ENCODE results near the gene THBD.
A peak's percentile ranks its signal among the peaks of the same experiment; 100 is the strongest.

Gene THBD

DNA sequence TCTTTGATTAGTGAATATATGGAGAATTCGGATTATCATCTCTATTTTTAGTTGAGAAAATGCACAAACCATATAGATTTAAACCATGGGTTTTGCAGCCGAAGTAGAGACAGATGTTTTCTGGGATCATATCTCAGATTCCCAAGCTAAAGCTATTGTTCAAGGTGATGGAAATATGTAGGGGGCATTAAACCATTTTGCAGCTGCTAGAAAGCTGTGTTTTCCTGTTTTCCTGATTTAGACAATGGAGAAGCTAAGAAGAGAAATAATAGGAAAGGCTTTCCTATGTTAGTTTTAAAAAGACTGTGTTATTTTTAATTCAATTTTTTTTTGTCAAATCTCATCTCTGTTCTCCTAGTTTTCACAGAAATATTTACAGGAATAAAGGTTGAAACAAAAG, 30.5 kb upstream of the THBD start:
- no peak for DNase-seq
- Histone ChIP-seq H3K36me3 (ENCODE audit: control insufficient read depth in 1 of 2, insufficient read depth in 2 of 2, low read length in 2 of 2) (no peaks in the 10 kb centered on the region), H4K12ac (ENCODE audit: low read depth, low read length) (no peak overlapping the region), H3K4me3 (ENCODE audit: low read depth, low read length) (no peak overlapping the region), H3K27ac (ENCODE audit: low read depth, low read length) (no peak overlapping the region), H4K8ac (ENCODE audit: low read depth, low read length) (no peak overlapping the region), H3K9ac (ENCODE audit: low read length) (no peak overlapping the region), H3K4me2 (ENCODE audit: low read length) (no peak overlapping the region), H3K27me3 (ENCODE audit: insufficient read depth, low read length) (no peaks in the 10 kb centered on the region), H2BK5ac (ENCODE audit: low read depth, low read length, poor library complexity) (no peak overlapping the region), H3K79me1 (ENCODE audit: low read length) (no peaks in the 10 kb centered on the region), H4K91ac (ENCODE audit: low read depth, low read length) (no peak overlapping the region), H3K79me2 (ENCODE audit: control insufficient read depth, insufficient read depth, low read length, poor library complexity) (no peaks in the 10 kb centered on the region), H2AK5ac (ENCODE audit: low read length) (no peak overlapping the region), H3K14ac (ENCODE audit: low read length) (no peak overlapping the region), H2BK120ac (ENCODE audit: insufficient read depth, low read length, poor library complexity) (no peak overlapping the region), H3K4ac (ENCODE audit: low read depth, low read length) (no peak overlapping the region), H3K23ac (ENCODE audit: low read length) (no peak overlapping the region), H3K4me1 (ENCODE audit: control insufficient read depth in 1 of 2, insufficient read depth in 2 of 2, low read length in 2 of 2) (no peaks in the 10 kb centered on the region), H2BK12ac (ENCODE audit: low read length) (no peak overlapping the region), H3K9me3 (ENCODE audit: insufficient read depth, low read depth, low read length) (no peaks in the 10 kb centered on the region), H2AFZ (ENCODE audit: insufficient read depth, low read length, poor library complexity) (no peak overlapping the region), H3K18ac (ENCODE audit: low read length) (no peak overlapping the region)
- no CpG with 5 or more reads among the region's 2 CpGs for WGBS (ENCODE audit: extremely low coverage, insufficient coverage, insufficient read length)

- no peak overlapping the region for H3K27ac ChIP-seq (ENCODE audit: low read depth, low read length)
- no peak overlapping the region for H3K4ac ChIP-seq (ENCODE audit: low read depth, low read length)
- no peak overlapping the region for H2BK120ac ChIP-seq (ENCODE audit: insufficient read depth, low read length, poor library complexity)
- H3K4me3 ChIP-seq (ENCODE audit: low read depth, low read length) = no peak overlapping the region
- no peak overlapping the region for H3K4me2 ChIP-seq (ENCODE audit: low read length)
- no peak overlapping the region for H3K23ac ChIP-seq (ENCODE audit: low read length)
- no peak overlapping the region for H3K18ac ChIP-seq (ENCODE audit: low read length)
- no peaks in the 10 kb centered on the region for H3K27me3 ChIP-seq (ENCODE audit: insufficient read depth, low read length)
- H3K4me1 ChIP-seq (ENCODE audit: control insufficient read depth in 1 of 2, insufficient read depth in 2 of 2, low read length in 2 of 2) = no peaks in the 10 kb centered on the region
- no peak overlapping the region for H2AK5ac ChIP-seq (ENCODE audit: low read length)
- no peaks in the 10 kb centered on the region for H3K79me2 ChIP-seq (ENCODE audit: control insufficient read depth, insufficient read depth, low read length, poor library complexity)
- H3K9ac ChIP-seq (ENCODE audit: low read length) = no peak overlapping the region
- no peaks in the 10 kb centered on the region for H3K9me3 ChIP-seq (ENCODE audit: insufficient read depth, low read depth, low read length)
- DNase-seq = peak in 1 of 2 donors; percentile 16
- no CpG with 5 or more reads among the region's 6 CpGs for WGBS (ENCODE audit: extremely low coverage, insufficient coverage, insufficient read length)
- no peak overlapping the region for H2AFZ ChIP-seq (ENCODE audit: insufficient read depth, low read length, poor library complexity)
- H2BK12ac ChIP-seq (ENCODE audit: low read length) = no peak overlapping the region
- no peaks in the 10 kb centered on the region for H3K79me1 ChIP-seq (ENCODE audit: low read length)
- no peak overlapping the region for H2BK5ac ChIP-seq (ENCODE audit: low read depth, low read length, poor library complexity)
- no peak overlapping the region for H4K91ac ChIP-seq (ENCODE audit: low read depth, low read length)
- H3K36me3 ChIP-seq (ENCODE audit: control insufficient read depth in 1 of 2, insufficient read depth in 2 of 2, low read length in 2 of 2) = no peaks in the 10 kb centered on the region
- H4K12ac ChIP-seq (ENCODE audit: low read depth, low read length) = no peak overlapping the region
- H4K8ac ChIP-seq (ENCODE audit: low read depth, low read length) = no peak overlapping the region
- no peak overlapping the region for H3K14ac ChIP-seq (ENCODE audit: low read length)
These were observed 29.5 kb upstream of the THBD start for GRCh38 chr20:23079016-23079351.

GRCh38 chr20:23078351-23079015, 29.0 kb upstream of the THBD start:
- Histone ChIP-seq H4K12ac (ENCODE audit: low read depth, low read length) (no peak overlapping the region), H4K8ac (ENCODE audit: low read depth, low read length) (no peak overlapping the region), H3K23ac (ENCODE audit: low read length) (no peak overlapping the region), H3K36me3 (ENCODE audit: control insufficient read depth in 1 of 2, insufficient read depth in 2 of 2, low read length in 2 of 2) (no peaks in the 10 kb centered on the region), H2BK120ac (ENCODE audit: insufficient read depth, low read length, poor library complexity) (no peak overlapping the region), H3K4ac (ENCODE audit: low read depth, low read length) (no peak overlapping the region), H3K79me1 (ENCODE audit: low read length) (no peaks in the 10 kb centered on the region), H3K18ac (ENCODE audit: low read length) (no peak overlapping the region), H3K9ac (ENCODE audit: low read length) (no peak overlapping the region), H3K27me3 (ENCODE audit: insufficient read depth, low read length) (no peaks in the 10 kb centered on the region), H3K79me2 (ENCODE audit: control insufficient read depth, insufficient read depth, low read length, poor library complexity) (no peaks in the 10 kb centered on the region), H2BK12ac (ENCODE audit: low read length) (no peak overlapping the region), H3K4me2 (ENCODE audit: low read length) (no peak overlapping the region), H2BK5ac (ENCODE audit: low read depth, low read length, poor library complexity) (no peak overlapping the region), H2AK5ac (ENCODE audit: low read length) (no peak overlapping the region), H3K4me1 (ENCODE audit: control insufficient read depth in 1 of 2, insufficient read depth in 2 of 2, low read length in 2 of 2) (no peaks in the 10 kb centered on the region), H4K91ac (ENCODE audit: low read depth, low read length) (no peak overlapping the region), H3K27ac (ENCODE audit: low read depth, low read length) (no peak overlapping the region), H2AFZ (ENCODE audit: insufficient read depth, low read length, poor library complexity) (no peak overlapping the region), H3K14ac (ENCODE audit: low read length) (no peak overlapping the region), H3K9me3 (ENCODE audit: insufficient read depth, low read depth, low read length) (no peaks in the 10 kb centered on the region), H3K4me3 (ENCODE audit: low read depth, low read length) (no peak overlapping the region)
- no CpG with 5 or more reads among the region's 5 CpGs for WGBS (ENCODE audit: extremely low coverage, insufficient coverage, insufficient read length)
- no peak for DNase-seq

DNA sequence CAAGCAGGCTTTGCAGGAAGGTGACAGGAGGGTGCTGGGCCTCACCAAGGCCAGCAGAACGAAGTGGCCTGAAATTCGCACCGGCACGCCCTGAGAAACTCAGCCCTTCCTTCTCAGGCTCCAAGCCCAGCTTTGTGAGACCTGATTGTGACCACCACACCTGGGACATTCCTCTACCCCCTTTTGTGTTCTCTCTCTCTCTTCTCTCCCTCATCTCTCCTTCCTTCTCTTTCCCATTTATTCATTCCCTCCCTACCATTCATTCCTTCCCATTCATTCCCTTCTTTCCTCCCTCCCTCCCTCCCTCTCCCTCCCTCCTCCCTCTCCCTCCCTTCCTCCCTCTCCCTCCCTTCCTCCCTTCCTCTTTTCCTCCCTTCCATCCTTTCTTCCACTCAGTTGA, 27.8 kb upstream of the THBD start:
- no peak for DNase-seq
- WGBS (ENCODE audit: extremely low coverage, insufficient coverage, insufficient read length) = no CpG with 5 or more reads among the region's 4 CpGs

More for the DNA sequence above, 27.8 kb upstream of the THBD start:
- no peak overlapping the region for H2BK12ac ChIP-seq (ENCODE audit: low read length)
- H3K14ac ChIP-seq (ENCODE audit: low read length) = no peak overlapping the region
- no peak overlapping the region for H3K4ac ChIP-seq (ENCODE audit: low read depth, low read length)
- no peak overlapping the region for H3K27ac ChIP-seq (ENCODE audit: low read depth, low read length)
- no peak overlapping the region for H3K18ac ChIP-seq (ENCODE audit: low read length)
- H2AFZ ChIP-seq (ENCODE audit: insufficient read depth, low read length, poor library complexity) = no peak overlapping the region
- no peaks in the 10 kb centered on the region for H3K27me3 ChIP-seq (ENCODE audit: insufficient read depth, low read length)
- H3K79me1 ChIP-seq (ENCODE audit: low read length) = no peaks in the 10 kb centered on the region
- H2BK120ac ChIP-seq (ENCODE audit: insufficient read depth, low read length, poor library complexity) = no peak overlapping the region
- H2BK5ac ChIP-seq (ENCODE audit: low read depth, low read length, poor library complexity) = no peak overlapping the region
- no peak overlapping the region for H2AK5ac ChIP-seq (ENCODE audit: low read length)
- H3K36me3 ChIP-seq (ENCODE audit: control insufficient read depth in 1 of 2, insufficient read depth in 2 of 2, low read length in 2 of 2) = no peaks in the 10 kb centered on the region
- H3K23ac ChIP-seq (ENCODE audit: low read length) = no peak overlapping the region
- no peaks in the 10 kb centered on the region for H3K9me3 ChIP-seq (ENCODE audit: insufficient read depth, low read depth, low read length)
- no peak overlapping the region for H4K12ac ChIP-seq (ENCODE audit: low read depth, low read length)
- H3K4me3 ChIP-seq (ENCODE audit: low read depth, low read length) = peak overlapping the region; percentile 28
- H3K79me2 ChIP-seq (ENCODE audit: control insufficient read depth, insufficient read depth, low read length, poor library complexity) = no peaks in the 10 kb centered on the region
- H4K91ac ChIP-seq (ENCODE audit: low read depth, low read length) = no peak overlapping the region
- H3K4me2 ChIP-seq (ENCODE audit: low read length) = no peak overlapping the region
- no peak overlapping the region for H3K9ac ChIP-seq (ENCODE audit: low read length)
- no peak overlapping the region for H4K8ac ChIP-seq (ENCODE audit: low read depth, low read length)
- H3K4me1 ChIP-seq (ENCODE audit: control insufficient read depth in 1 of 2, insufficient read depth in 2 of 2, low read length in 2 of 2) = no peaks in the 10 kb centered on the region
